Measurements from ENCODE around the gene KLF2. TPM values are rescaled to one million over a fixed set of nuclear protein-coding genes. Genes with fewer than 3 reads are reported as not detected.

KLF2 gene
- total RNA-seq, 4 donors from 2014 or later = 16.5 to 139 (median 81.8) TPM

GRCh38 chr19:16367261-16367683 lies 42.6 kb downstream of the KLF2 start:
- no peaks in the 10 kb centered on the region for H3K36me3 ChIP-seq

DNA sequence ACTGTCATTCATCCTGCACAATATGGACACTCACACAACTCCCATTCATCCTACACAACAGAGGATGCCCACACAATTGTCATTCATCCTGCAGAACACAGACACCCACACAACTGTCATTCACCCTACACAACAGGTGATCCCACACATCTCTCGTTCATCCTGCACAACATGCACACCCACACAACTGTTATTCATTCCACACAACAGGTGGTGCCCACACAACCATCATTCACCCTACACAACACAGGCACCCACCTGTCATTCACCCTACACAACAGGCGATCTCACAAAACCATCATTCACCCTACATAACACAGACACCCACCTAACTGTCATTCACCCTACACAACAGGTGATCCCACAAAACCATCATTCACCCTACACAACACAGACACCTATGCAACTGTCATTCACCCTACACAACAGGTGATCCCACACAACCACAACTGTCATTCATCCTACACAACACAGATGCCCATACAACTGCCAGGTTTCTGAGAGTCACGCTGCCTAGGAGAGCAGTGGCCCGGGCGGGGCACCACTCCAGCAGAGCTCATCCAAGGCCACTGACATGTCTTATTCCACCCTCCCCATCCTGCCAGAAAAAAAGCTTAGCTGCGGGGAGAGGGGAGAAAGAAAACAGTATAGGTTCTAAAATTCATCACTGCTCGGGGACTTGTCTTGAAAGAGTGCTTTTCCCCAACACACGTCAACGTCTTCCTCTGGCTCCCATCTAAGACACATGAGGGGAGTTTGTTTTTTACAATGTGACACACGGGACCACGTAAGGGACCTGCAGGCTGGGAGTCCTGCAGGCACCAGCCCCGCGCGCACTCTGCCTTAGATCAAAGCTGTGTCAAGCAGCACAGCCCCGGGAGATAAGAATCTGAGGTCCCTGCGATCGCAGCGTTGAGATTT lies 44.0 kb downstream of the KLF2 start:
- no peaks in the 10 kb centered on the region for H3K27me3 ChIP-seq
- no peak for DNase-seq
- peaks cover 8 to 15% of the 10 kb centered on the region in 2 donors for H3K4me1 ChIP-seq
- no peaks in the 10 kb centered on the region for H3K36me3 ChIP-seq
- H3K27ac ChIP-seq = no peak overlapping the region
- intact Hi-C loops (cut with DNase I; ENCODE audit: low total_unique reads) = no loop called here
- H3K9me3 ChIP-seq = no peaks in the 10 kb centered on the region
- TF ChIP-seq POLR2A (IDR thresholded peaks at IDR 0.05) = no peak
- TF ChIP-seq, protein P1, sequence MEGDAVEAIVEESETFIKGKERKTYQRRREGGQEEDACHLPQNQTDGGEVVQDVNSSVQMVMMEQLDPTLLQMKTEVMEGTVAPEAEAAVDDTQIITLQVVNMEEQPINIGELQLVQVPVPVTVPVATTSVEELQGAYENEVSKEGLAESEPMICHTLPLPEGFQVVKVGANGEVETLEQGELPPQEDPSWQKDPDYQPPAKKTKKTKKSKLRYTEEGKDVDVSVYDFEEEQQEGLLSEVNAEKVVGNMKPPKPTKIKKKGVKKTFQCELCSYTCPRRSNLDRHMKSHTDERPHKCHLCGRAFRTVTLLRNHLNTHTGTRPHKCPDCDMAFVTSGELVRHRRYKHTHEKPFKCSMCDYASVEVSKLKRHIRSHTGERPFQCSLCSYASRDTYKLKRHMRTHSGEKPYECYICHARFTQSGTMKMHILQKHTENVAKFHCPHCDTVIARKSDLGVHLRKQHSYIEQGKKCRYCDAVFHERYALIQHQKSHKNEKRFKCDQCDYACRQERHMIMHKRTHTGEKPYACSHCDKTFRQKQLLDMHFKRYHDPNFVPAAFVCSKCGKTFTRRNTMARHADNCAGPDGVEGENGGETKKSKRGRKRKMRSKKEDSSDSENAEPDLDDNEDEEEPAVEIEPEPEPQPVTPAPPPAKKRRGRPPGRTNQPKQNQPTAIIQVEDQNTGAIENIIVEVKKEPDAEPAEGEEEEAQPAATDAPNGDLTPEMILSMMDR (IDR thresholded peaks at IDR 0.05) = no peak
- H3K4me3 ChIP-seq = no peak overlapping the region

More at GRCh38 chr19:16367261-16367683, 42.6 kb downstream of the KLF2 start:
- intact Hi-C loops (cut with DNase I; ENCODE audit: low total_unique reads) = no loop called here
- TF ChIP-seq POLR2A (IDR thresholded peaks at IDR 0.05) = no peak
- Histone ChIP-seq H3K9me3 (no peaks in the 10 kb centered on the region), H3K4me1 (peaks cover 5% of the 10 kb centered on the region in 2 donors), H3K27me3 (no peaks in the 10 kb centered on the region), H3K27ac (peak overlapping the region; percentile 11 to 30), H3K4me3 (no peak overlapping the region)
- no peak for DNase-seq

GRCh38 chr19:16369306-16369663 lies 44.7 kb downstream of the KLF2 start:
- Histone ChIP-seq H3K4me3 (no peak overlapping the region), H3K36me3 (no peaks in the 10 kb centered on the region), H3K27ac (no peak overlapping the region), H3K9me3 (no peaks in the 10 kb centered on the region), H3K4me1 (peaks cover 8 to 15% of the 10 kb centered on the region in 2 donors), H3K27me3 (no peaks in the 10 kb centered on the region)
- TF ChIP-seq, protein P1 (IDR thresholded peaks at IDR 0.05) = no peak
- no peak for TF ChIP-seq POLR2A (IDR thresholded peaks at IDR 0.05)
- intact Hi-C loops (cut with DNase I; ENCODE audit: low total_unique reads) = no loop called here
- DNase-seq = no peak

- intact Hi-C loops (cut with DNase I; ENCODE audit: low total_unique reads) = no loop called here
Observed at GRCh38 chr19:16369664-16370576, 45.3 kb downstream of the KLF2 start.

More at GRCh38 chr19:16369664-16370576, 45.3 kb downstream of the KLF2 start:
- no peak for DNase-seq
- Histone ChIP-seq H3K27me3 (no peaks in the 10 kb centered on the region), H3K27ac (peak overlapping the region in 1 of 2 donors; percentile 13), H3K36me3 (no peaks in the 10 kb centered on the region), H3K4me1 (peaks cover 8 to 15% of the 10 kb centered on the region in 2 donors), H3K9me3 (no peaks in the 10 kb centered on the region), H3K4me3 (no peak overlapping the region)
- TF ChIP-seq, protein P1 (IDR thresholded peaks at IDR 0.05) = no peak
- no peak for TF ChIP-seq POLR2A (IDR thresholded peaks at IDR 0.05)

Measured in uterus (tissue), 4 donors.